ENCODE results near the gene GAREM1.
A peak's percentile ranks its signal among the peaks of the same experiment; 100 is the strongest.

The GAREM1 gene

DNA sequence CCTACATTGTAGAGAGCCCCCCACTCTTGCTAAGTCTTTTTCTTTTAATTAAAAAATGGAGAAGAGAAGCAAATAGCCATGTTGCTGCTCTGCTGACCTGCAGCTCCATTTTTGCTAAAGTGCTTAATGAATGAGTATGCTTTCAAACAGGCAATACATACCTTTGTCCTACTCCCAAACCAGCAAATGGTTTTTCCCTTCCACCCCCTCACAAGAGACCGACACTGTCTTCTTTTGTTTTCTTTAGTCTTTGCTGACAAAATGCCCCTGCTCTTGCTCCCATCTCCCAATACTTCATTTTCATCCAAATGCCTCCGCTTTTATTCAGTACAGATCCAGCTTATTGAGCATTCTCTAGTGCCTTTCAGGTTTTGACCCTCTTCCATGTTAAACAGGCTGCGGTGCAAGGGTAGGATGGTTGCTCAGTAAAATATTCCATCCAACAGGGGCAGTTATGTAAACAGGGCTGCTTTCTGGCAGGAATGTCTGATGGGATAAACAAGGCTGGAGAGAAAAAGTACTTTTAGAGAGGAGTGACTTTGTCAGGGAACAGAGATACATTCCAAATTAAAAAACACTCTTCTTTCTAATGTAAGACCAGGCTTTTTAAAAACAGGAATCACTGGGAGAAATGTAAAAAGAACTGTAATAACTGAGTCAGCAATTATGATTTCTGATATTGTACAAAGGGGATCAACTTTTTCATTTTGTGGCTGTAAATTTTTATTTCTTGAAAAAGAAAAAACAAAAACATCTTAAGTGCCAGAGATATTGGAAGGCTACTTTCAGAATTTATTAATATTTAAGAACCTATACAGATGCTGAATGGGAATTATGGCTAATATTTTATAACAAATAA is 144.0 kb downstream of the GAREM1 start:
- Histone ChIP-seq H3K27ac (ENCODE audit: low read depth, low read length) (peak overlapping the region; percentile 45), H3K27me3 (ENCODE audit: control insufficient read depth in 5 of 5, insufficient read depth in 4 of 5, low read length in 5 of 5) (no peaks in the 10 kb centered on the region), H3K4me1 (ENCODE audit: control insufficient read depth in 5 of 5, insufficient read depth in 5 of 5, low read length in 5 of 5) (peaks cover 0 to 29% (median 24%) of the 10 kb centered on the region in 5 donors), H3K4me3 (ENCODE audit: low read depth in 1 of 5, low read length in 5 of 5) (no peak overlapping the region), H3K36me3 (ENCODE audit: control insufficient read depth in 5 of 5, insufficient read depth in 5 of 5, low read length in 5 of 5) (no peaks in the 10 kb centered on the region), H3K9ac (ENCODE audit: low read length in 5 of 5) (no peak overlapping the region), H3K9me3 (ENCODE audit: control insufficient read depth in 5 of 5, low read length in 5 of 5) (no peaks in the 10 kb centered on the region)

DNA sequence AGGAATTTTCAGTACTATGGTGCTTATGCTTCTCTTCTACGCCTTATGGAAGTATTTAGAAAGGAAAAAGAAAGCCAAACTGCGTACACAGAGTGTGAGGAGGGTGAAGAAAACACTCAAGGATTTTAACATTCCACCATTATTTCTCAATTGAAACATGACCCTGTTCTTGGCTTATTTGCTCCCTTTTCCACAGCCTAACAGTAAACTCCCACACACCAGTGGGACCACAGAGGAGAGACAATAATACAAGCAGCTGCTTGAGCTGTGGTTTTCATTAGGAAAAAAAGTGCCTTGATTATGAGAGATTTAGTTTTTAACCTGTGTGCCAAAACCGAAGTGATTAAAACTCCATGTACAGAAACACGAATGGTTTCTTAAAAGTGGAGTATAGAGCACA is 146.5 kb downstream of the GAREM1 start:
- Histone ChIP-seq H3K27me3 (ENCODE audit: control insufficient read depth in 5 of 5, insufficient read depth in 4 of 5, low read length in 5 of 5) (no peaks in the 10 kb centered on the region), H3K4me1 (ENCODE audit: control insufficient read depth in 5 of 5, insufficient read depth in 5 of 5, low read length in 5 of 5) (peaks cover 0 to 37% (median 28%) of the 10 kb centered on the region in 5 donors), H3K27ac (ENCODE audit: low read depth, low read length) (peak overlapping the region; percentile 56), H3K4me3 (ENCODE audit: low read depth in 1 of 5, low read length in 5 of 5) (peak overlapping the region in 4 of 5 donors; percentile 8 to 45 (median 29)), H3K36me3 (ENCODE audit: control insufficient read depth in 5 of 5, insufficient read depth in 5 of 5, low read length in 5 of 5) (no peaks in the 10 kb centered on the region), H3K9me3 (ENCODE audit: control insufficient read depth in 5 of 5, low read length in 5 of 5) (no peaks in the 10 kb centered on the region), H3K9ac (ENCODE audit: low read length in 5 of 5) (peak overlapping the region in 2 of 5 donors; percentile 21 to 49)

DNA sequence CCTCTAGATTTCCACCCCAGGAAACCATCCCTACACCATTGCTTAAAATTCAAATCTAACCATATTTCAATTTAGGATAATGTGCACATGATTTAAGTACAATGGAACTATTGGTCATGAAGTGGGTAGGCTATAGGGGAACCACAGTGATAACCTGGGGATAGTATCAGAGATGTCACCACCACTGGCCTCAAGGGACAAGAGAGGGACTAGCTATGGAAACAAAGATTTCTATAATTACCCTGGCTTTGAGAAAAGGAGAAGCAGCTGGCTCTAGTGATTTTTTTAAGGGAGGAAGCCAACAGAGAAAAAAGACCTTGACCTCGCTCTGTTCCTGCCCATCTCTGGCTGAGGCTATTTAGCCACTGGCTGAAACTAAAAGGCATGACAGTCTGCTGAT is 148.9 kb downstream of the GAREM1 start:
- no peak overlapping the region for H3K27ac ChIP-seq (ENCODE audit: low read depth, low read length)
- H3K4me1 ChIP-seq (ENCODE audit: control insufficient read depth in 5 of 5, insufficient read depth in 5 of 5, low read length in 5 of 5): peaks cover 3 to 56% (median 47%) of the 10 kb centered on the region in 5 donors
- H3K9ac ChIP-seq (ENCODE audit: low read length in 5 of 5): no peak overlapping the region
- no peak overlapping the region for H3K4me3 ChIP-seq (ENCODE audit: low read depth in 1 of 5, low read length in 5 of 5)
- no peaks in the 10 kb centered on the region for H3K9me3 ChIP-seq (ENCODE audit: control insufficient read depth in 5 of 5, low read length in 5 of 5)
- H3K27me3 ChIP-seq (ENCODE audit: control insufficient read depth in 5 of 5, insufficient read depth in 4 of 5, low read length in 5 of 5): no peaks in the 10 kb centered on the region
- H3K36me3 ChIP-seq (ENCODE audit: control insufficient read depth in 5 of 5, insufficient read depth in 5 of 5, low read length in 5 of 5): no peaks in the 10 kb centered on the region

DNA sequence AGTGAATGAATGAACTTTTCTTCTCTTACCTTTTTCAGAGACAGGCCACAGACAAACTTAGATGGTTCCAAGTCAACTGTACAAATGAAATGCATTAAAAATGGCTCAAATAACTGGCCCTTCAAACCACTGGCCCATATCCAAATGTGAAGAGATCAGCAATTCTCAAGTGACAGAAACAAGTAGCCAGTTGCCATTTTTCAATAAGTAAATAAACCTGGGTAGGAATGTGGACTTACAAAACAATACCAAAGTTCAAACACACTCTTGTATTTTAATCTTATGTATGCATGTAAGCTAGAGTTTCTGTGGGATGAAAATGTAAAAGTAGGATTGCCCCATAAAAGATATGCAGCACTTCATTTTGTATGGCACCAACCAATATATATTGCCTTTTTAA is 151.6 kb downstream of the GAREM1 start:
- H3K36me3 ChIP-seq (ENCODE audit: control insufficient read depth in 5 of 5, insufficient read depth in 5 of 5, low read length in 5 of 5): no peaks in the 10 kb centered on the region
- peak overlapping the region; percentile 91 for H3K27ac ChIP-seq (ENCODE audit: low read depth, low read length)
- H3K4me1 ChIP-seq (ENCODE audit: control insufficient read depth in 5 of 5, insufficient read depth in 5 of 5, low read length in 5 of 5): peaks cover 3 to 44% (median 29%) of the 10 kb centered on the region in 5 donors
- H3K27me3 ChIP-seq (ENCODE audit: control insufficient read depth in 5 of 5, insufficient read depth in 4 of 5, low read length in 5 of 5): no peaks in the 10 kb centered on the region
- no peak overlapping the region for H3K9ac ChIP-seq (ENCODE audit: low read length in 5 of 5)
- no peaks in the 10 kb centered on the region for H3K9me3 ChIP-seq (ENCODE audit: control insufficient read depth in 5 of 5, low read length in 5 of 5)
- H3K4me3 ChIP-seq (ENCODE audit: low read depth in 1 of 5, low read length in 5 of 5): no peak overlapping the region

DNA sequence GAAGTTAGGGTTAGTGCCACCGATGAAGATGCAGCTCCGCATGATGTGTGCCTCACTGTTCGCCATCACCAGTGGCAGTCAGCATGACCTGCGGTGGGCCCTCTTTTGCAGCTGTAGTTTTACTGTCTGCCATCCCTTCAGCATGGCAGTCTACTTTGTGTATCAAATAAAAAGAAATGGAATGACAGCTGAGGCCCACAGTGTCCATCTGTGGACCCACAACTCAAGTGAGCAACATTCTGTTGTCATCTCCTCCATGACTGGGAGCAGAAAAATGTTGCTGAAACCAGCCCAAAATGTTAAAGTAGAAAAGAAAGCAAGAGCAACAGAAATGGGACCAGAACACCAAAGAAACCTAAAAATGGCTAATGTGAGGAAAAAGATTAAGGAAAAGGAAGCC is 152.1 kb downstream of the GAREM1 start:
- H3K9me3 ChIP-seq (ENCODE audit: control insufficient read depth in 5 of 5, low read length in 5 of 5): no peaks in the 10 kb centered on the region
- H3K27ac ChIP-seq (ENCODE audit: low read depth, low read length): peak overlapping the region; percentile 91
- H3K4me1 ChIP-seq (ENCODE audit: control insufficient read depth in 5 of 5, insufficient read depth in 5 of 5, low read length in 5 of 5): peaks cover 3 to 40% (median 26%) of the 10 kb centered on the region in 5 donors
- no peaks in the 10 kb centered on the region for H3K36me3 ChIP-seq (ENCODE audit: control insufficient read depth in 5 of 5, insufficient read depth in 5 of 5, low read length in 5 of 5)
- H3K9ac ChIP-seq (ENCODE audit: low read length in 5 of 5): no peak overlapping the region
- H3K27me3 ChIP-seq (ENCODE audit: control insufficient read depth in 5 of 5, insufficient read depth in 4 of 5, low read length in 5 of 5): no peaks in the 10 kb centered on the region
- H3K4me3 ChIP-seq (ENCODE audit: low read depth in 1 of 5, low read length in 5 of 5): no peak overlapping the region

DNA sequence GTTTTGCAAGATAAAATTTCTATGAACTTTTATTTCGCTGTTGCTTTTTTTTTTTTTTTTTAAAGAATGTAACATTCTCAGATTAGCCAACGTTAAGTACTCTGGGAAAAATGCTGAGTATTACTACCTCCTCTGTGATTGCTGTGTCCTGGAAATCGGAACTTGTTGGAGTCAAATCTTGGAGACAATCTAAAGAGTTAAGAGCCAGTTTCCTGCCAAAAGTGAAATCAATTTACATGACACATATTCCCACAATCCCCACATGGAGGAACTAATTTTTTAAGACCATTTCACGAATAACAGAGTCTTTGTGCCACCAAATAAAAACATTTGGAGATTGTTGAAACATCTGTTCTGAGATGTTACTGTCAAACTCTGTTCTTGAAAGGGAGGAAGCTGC is 153.0 kb downstream of the GAREM1 start:
- no peaks in the 10 kb centered on the region for H3K36me3 ChIP-seq (ENCODE audit: control insufficient read depth in 5 of 5, insufficient read depth in 5 of 5, low read length in 5 of 5)
- H3K27me3 ChIP-seq (ENCODE audit: control insufficient read depth in 5 of 5, insufficient read depth in 4 of 5, low read length in 5 of 5): no peaks in the 10 kb centered on the region
- H3K9me3 ChIP-seq (ENCODE audit: control insufficient read depth in 5 of 5, low read length in 5 of 5): no peaks in the 10 kb centered on the region
- no peak overlapping the region for H3K4me3 ChIP-seq (ENCODE audit: low read depth in 1 of 5, low read length in 5 of 5)
- peak overlapping the region in 2 of 5 donors; percentile 2 to 57 for H3K9ac ChIP-seq (ENCODE audit: low read length in 5 of 5)
- H3K27ac ChIP-seq (ENCODE audit: low read depth, low read length): peak overlapping the region; percentile 91
- H3K4me1 ChIP-seq (ENCODE audit: control insufficient read depth in 5 of 5, insufficient read depth in 5 of 5, low read length in 5 of 5): peaks cover 3 to 31% (median 26%) of the 10 kb centered on the region in 5 donors

DNA sequence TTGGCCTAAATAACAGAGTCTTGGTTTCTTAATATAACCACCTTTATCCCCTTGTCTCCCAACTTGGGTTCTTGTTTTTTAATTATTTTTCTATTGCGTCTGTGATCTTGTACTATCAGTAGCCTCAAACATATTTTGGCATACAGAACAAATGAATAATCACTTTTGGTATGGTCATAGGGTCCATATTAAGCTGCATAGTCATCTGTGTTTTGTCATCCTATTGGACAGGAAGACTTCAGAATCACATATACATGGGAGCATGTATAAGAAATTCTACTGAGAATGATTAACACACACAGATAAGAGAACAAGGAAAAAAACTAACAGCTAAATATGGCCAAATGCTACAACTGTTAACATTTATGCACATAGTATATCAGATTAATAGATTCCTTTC is 154.8 kb downstream of the GAREM1 start:
- Histone ChIP-seq H3K9me3 (ENCODE audit: control insufficient read depth in 5 of 5, low read length in 5 of 5) (no peaks in the 10 kb centered on the region), H3K9ac (ENCODE audit: low read length in 5 of 5) (no peak overlapping the region), H3K4me1 (ENCODE audit: control insufficient read depth in 5 of 5, insufficient read depth in 5 of 5, low read length in 5 of 5) (peaks cover 3 to 31% (median 26%) of the 10 kb centered on the region in 5 donors), H3K4me3 (ENCODE audit: low read depth in 1 of 5, low read length in 5 of 5) (no peak overlapping the region), H3K36me3 (ENCODE audit: control insufficient read depth in 5 of 5, insufficient read depth in 5 of 5, low read length in 5 of 5) (no peaks in the 10 kb centered on the region), H3K27me3 (ENCODE audit: control insufficient read depth in 5 of 5, insufficient read depth in 4 of 5, low read length in 5 of 5) (no peaks in the 10 kb centered on the region), H3K27ac (ENCODE audit: low read depth, low read length) (no peak overlapping the region)

DNA sequence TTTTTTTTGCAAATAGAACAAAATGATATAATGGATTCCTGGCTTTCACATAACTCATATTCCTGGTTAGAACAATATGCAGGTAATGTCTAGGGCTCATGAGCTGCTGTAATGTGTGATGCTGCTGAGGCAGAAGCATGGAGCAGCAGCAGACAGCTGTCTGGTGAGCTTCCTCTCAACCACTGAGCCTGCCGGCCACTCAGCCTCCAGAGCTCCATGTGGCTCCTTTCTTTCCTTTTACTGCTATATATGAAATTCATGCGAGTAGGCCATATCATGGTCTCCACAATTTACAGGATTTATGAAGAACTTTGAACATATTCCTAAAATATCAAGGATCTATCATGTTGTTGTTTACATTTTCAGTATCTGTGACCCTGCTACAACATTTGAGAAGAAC is 159.9 kb downstream of the GAREM1 start:
- H3K9me3 ChIP-seq (ENCODE audit: control insufficient read depth in 5 of 5, low read length in 5 of 5): no peaks in the 10 kb centered on the region
- no peak overlapping the region for H3K4me3 ChIP-seq (ENCODE audit: low read depth in 1 of 5, low read length in 5 of 5)
- no peak overlapping the region for H3K9ac ChIP-seq (ENCODE audit: low read length in 5 of 5)
- H3K36me3 ChIP-seq (ENCODE audit: control insufficient read depth in 5 of 5, insufficient read depth in 5 of 5, low read length in 5 of 5): no peaks in the 10 kb centered on the region
- H3K27me3 ChIP-seq (ENCODE audit: control insufficient read depth in 5 of 5, insufficient read depth in 4 of 5, low read length in 5 of 5): no peaks in the 10 kb centered on the region
- H3K27ac ChIP-seq (ENCODE audit: low read depth, low read length): no peak overlapping the region
- H3K4me1 ChIP-seq (ENCODE audit: control insufficient read depth in 5 of 5, insufficient read depth in 5 of 5, low read length in 5 of 5): peaks cover 0 to 7% (median 4%) of the 10 kb centered on the region in 5 donors

DNA sequence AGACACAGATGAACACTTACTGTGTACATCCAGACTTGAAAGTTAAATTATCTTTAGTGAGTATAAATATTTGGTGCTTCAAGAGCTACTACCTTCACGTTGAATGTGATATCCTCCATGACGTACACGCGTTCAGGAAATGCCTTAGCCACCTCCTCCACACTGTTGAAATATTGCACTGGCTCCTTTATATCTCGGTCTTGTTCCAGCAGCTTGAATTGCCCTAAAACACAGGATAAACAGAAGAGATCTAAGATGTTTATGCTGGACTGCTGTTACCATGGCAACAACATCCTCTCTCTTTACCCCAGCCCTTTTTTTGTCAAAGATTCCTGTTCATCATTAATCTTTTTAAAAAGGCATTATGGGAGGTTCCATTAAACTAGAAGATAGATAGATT is 160.6 kb downstream of the GAREM1 start:
- Histone ChIP-seq H3K4me3 (ENCODE audit: low read depth in 1 of 5, low read length in 5 of 5) (no peak overlapping the region), H3K27ac (ENCODE audit: low read depth, low read length) (no peak overlapping the region)

DNA sequence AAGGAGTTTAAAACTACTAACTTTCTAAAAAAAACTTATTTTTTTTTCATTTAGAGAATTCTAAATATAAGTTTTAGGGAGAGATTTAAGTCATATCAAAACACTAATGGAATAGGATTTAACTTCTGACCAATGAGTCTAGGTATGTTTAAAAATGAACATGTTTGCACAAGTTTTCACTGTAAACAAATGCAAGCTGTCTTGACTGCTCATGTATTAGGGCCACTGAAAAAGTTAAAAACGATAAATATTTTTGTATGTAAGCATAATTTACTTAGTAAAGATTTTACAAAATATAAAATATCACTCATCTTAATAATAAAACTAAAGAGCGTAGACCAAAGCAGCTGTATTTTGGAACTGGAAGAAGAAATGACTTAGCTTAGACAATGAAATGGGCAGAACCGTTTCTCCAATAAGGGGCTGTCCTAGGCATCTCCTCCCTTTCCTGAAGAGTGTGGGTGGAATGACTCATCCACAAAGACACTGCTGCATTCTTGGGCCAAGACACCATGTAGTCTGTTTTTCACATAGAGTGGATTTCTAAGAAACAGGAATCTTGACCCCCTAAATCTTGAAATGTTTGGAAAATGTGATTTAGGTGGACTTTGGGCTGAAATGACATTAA is 162.1 kb downstream of the GAREM1 start:
- Histone ChIP-seq H3K27me3 (ENCODE audit: control insufficient read depth in 5 of 5, insufficient read depth in 4 of 5, low read length in 5 of 5) (no peaks in the 10 kb centered on the region), H3K4me3 (ENCODE audit: low read depth in 1 of 5, low read length in 5 of 5) (no peak overlapping the region), H3K27ac (ENCODE audit: low read depth, low read length) (no peak overlapping the region)

More for the DNA sequence above, 160.6 kb downstream of the GAREM1 start:
- peaks cover 0 to 7% (median 4%) of the 10 kb centered on the region in 5 donors for H3K4me1 ChIP-seq (ENCODE audit: control insufficient read depth in 5 of 5, insufficient read depth in 5 of 5, low read length in 5 of 5)
- no peaks in the 10 kb centered on the region for H3K9me3 ChIP-seq (ENCODE audit: control insufficient read depth in 5 of 5, low read length in 5 of 5)
- H3K36me3 ChIP-seq (ENCODE audit: control insufficient read depth in 5 of 5, insufficient read depth in 5 of 5, low read length in 5 of 5): no peaks in the 10 kb centered on the region
- no peaks in the 10 kb centered on the region for H3K27me3 ChIP-seq (ENCODE audit: control insufficient read depth in 5 of 5, insufficient read depth in 4 of 5, low read length in 5 of 5)
- H3K9ac ChIP-seq (ENCODE audit: low read length in 5 of 5): no peak overlapping the region

More for the DNA sequence above, 162.1 kb downstream of the GAREM1 start:
- Histone ChIP-seq H3K9me3 (ENCODE audit: control insufficient read depth in 5 of 5, low read length in 5 of 5) (no peaks in the 10 kb centered on the region), H3K36me3 (ENCODE audit: control insufficient read depth in 5 of 5, insufficient read depth in 5 of 5, low read length in 5 of 5) (no peaks in the 10 kb centered on the region), H3K4me1 (ENCODE audit: control insufficient read depth in 5 of 5, insufficient read depth in 5 of 5, low read length in 5 of 5) (peaks cover 0 to 7% (median 4%) of the 10 kb centered on the region in 5 donors), H3K9ac (ENCODE audit: low read length in 5 of 5) (no peak overlapping the region)

Measured in subcutaneous abdominal adipose tissue (tissue), 5 donors.